OCI-M1 (cell line): ENCODE results near the gene CST3.
A peak's percentile ranks its signal among the peaks of the same experiment; 100 is the strongest.
"Not testable (repeated sequence)": the region's sequence is repeated elsewhere in the genome, so short reads cannot be mapped to it uniquely, and the experiment has no call there.

ENCODE experiments used
- DNase-seq: peaks from one replicate; lab custom pipeline; 2025; lab: John Stamatoyannopoulos, UW

CST3 gene

GRCh38 chr20:23662276-23662870, 24.6 kb upstream of the CST3 start:
- DNase-seq, result no peak

GRCh38 chr20:23661002-23661429, 23.3 kb upstream of the CST3 start:
- DNase-seq, result peak; percentile 19

- DNase-seq, result peak; percentile 80
Measured at GRCh38 chr20:23659989-23660837, 22.5 kb upstream of the CST3 start.

- not testable (repeated sequence) for DNase-seq
Measured at GRCh38 chr20:23659610-23659988, 21.8 kb upstream of the CST3 start.

- DNase-seq, result no peak
Measured at GRCh38 chr20:23658989-23659609, 21.3 kb upstream of the CST3 start.

GRCh38 chr20:23658336-23658735, 20.6 kb upstream of the CST3 start:
- DNase-seq, result no peak

GRCh38 chr20:23657202-23657601, 19.4 kb upstream of the CST3 start:
- no peak for DNase-seq

GRCh38 chr20:23656372-23656771, 18.6 kb upstream of the CST3 start:
- no peak for DNase-seq

GRCh38 chr20:23655491-23656211, 17.9 kb upstream of the CST3 start:
- DNase-seq, result peak; percentile 3

GRCh38 chr20:23654717-23655116, 17.0 kb upstream of the CST3 start:
- DNase-seq, result no peak

- no peak for DNase-seq
Measured at GRCh38 chr20:23654000-23654399, 16.2 kb upstream of the CST3 start.

- DNase-seq, result no peak
Measured at GRCh38 chr20:23653400-23653938, 15.7 kb upstream of the CST3 start.

- DNase-seq, result no peak
Measured at GRCh38 chr20:23652926-23653325, 15.2 kb upstream of the CST3 start.

GRCh38 chr20:23652371-23652770, 14.6 kb upstream of the CST3 start:
- no peak for DNase-seq

- no peak for DNase-seq
Measured at GRCh38 chr20:23651117-23651516, 13.4 kb upstream of the CST3 start.

GRCh38 chr20:23649830-23650417, 12.2 kb upstream of the CST3 start:
- DNase-seq, result no peak

GRCh38 chr20:23649242-23649641, 11.5 kb upstream of the CST3 start:
- DNase-seq, result no peak

GRCh38 chr20:23647346-23647745, 9.6 kb upstream of the CST3 start:
- no peak for DNase-seq

- no peak for DNase-seq
Measured at GRCh38 chr20:23646106-23646873, 8.5 kb upstream of the CST3 start.

GRCh38 chr20:23645575-23645974, 7.8 kb upstream of the CST3 start:
- no peak for DNase-seq

- DNase-seq, result no peak
Measured at GRCh38 chr20:23644164-23644563, 6.4 kb upstream of the CST3 start.
